T-cell (primary cell): Measurements from ENCODE around the gene CORIN. TPM values are rescaled to one million over a fixed set of nuclear protein-coding genes. Genes with fewer than 3 reads are reported as not detected.

Experiments
- ATAC-seq, 4 experiments: fragments of 200-7000 bp in 3 of 4; fragments of 150-1000 bp in 1 of 4; cut with Tn5 transposase; replicated peaks in 1 of 4; 1 replicate in 3 of 4; 2 replicates in 1 of 4; pipeline ENCODE4 v1.10.0; 2021; ENCODE audit warnings: moderate library complexity in 3 of 4, mild to moderate bottlenecking in 2 of 4, moderate number of reproducible peaks in 1 of 4
- CTCF ChIA-PET, 2 donors: fragments of 300-600 bp; sonication (Branson Sonifier 250); formaldehyde crosslinking; loops; one replicate each; lab custom pipeline; 2022; ENCODE audit warnings: antibody characterized with exemption in 2 of 2; lab: Charles Lee
- POLR2A ChIA-PET, 2 donors: fragments of 300-600 bp; sonication (Branson Sonifier 250); formaldehyde crosslinking; loops; one replicate each; lab custom pipeline; 2022; ENCODE audit warnings: antibody characterized with exemption in 2 of 2; lab: Charles Lee
- DNase-seq, 35 experiments: peaks; one replicate each; pipeline versions ENCODE4 v3.0.0 to v3.0.0-alpha.2; 2013 to 2023
- H3K27ac ChIP-seq: one replicate; pipeline ENCODE4 v1.5.1; 2013; ENCODE audit warnings: low read length
- H3K27me3 ChIP-seq, 2 experiments: replicated peaks in 1 of 2; 1 replicate in 1 of 2; 2 replicates in 1 of 2; pipeline versions ENCODE4 v1.6.1 to v1.7.0; 2013; ENCODE audit warnings: low read length in 1 of 2, mixed read lengths in 1 of 2; ENCODE audit not compliant: control insufficient read depth in 2 of 2, insufficient read depth in 2 of 2; ENCODE audit errors: extremely low read depth in 1 of 2
- H3K36me3 ChIP-seq, 2 donors: 1 replicate in 1 of 2; 2 replicates in 1 of 2; pipeline versions ENCODE4 v1.6.1 to v1.7.0; 2013; ENCODE audit warnings: low read length in 1 of 2; ENCODE audit not compliant: control insufficient read depth in 2 of 2, insufficient read depth in 1 of 2; ENCODE audit errors: extremely low read depth in 1 of 2
- H3K4me1 ChIP-seq, 2 experiments: 1 replicate in 1 of 2; 2 replicates in 1 of 2; pipeline versions ENCODE4 v1.6.1 to v1.7.0; 2013; ENCODE audit warnings: low read length in 2 of 2, mixed read lengths in 1 of 2; ENCODE audit not compliant: insufficient read depth in 2 of 2, control insufficient read depth in 1 of 2; ENCODE audit errors: extremely low read depth in 1 of 2
- H3K4me3 ChIP-seq, 2 donors: 1 replicate in 1 of 2; 2 replicates in 1 of 2; pipeline versions ENCODE4 v1.5.1 to v1.7.0; 2013; ENCODE audit warnings: mild to moderate bottlenecking in 2 of 2, low read length in 1 of 2, moderate library complexity in 1 of 2; ENCODE audit not compliant: control insufficient read depth in 1 of 2; ENCODE audit errors: extremely low read depth in 1 of 2
- H3K9me3 ChIP-seq: 2 replicates; pipeline ENCODE4 v1.7.0; 2013
- H3K27ac Mint-ChIP-seq, 2 donors: one replicate each; pipeline ENCODE4 v1.8.0; 2020 to 2021; ENCODE audit warnings: mild to moderate bottlenecking in 2 of 2, mixed read lengths in 2 of 2
- H3K27me3 Mint-ChIP-seq, 2 donors: one replicate each; pipeline ENCODE4 v1.8.0; 2021 to 2022; ENCODE audit warnings: mixed read lengths in 2 of 2
- H3K36me3 Mint-ChIP-seq: one replicate; pipeline ENCODE4 v1.8.0; 2021; ENCODE audit warnings: mixed read lengths
- H3K4me1 Mint-ChIP-seq, 3 donors: one replicate each; pipeline ENCODE4 v1.8.0; 2020 to 2022; ENCODE audit warnings: mixed read lengths in 3 of 3, mild to moderate bottlenecking in 1 of 3
- H3K4me3 Mint-ChIP-seq, 3 donors: one replicate each; pipeline ENCODE4 v1.8.0; 2020 to 2022; ENCODE audit warnings: mild to moderate bottlenecking in 3 of 3, mixed read lengths in 3 of 3, moderate library complexity in 3 of 3
- H3K9me3 Mint-ChIP-seq, 3 donors: one replicate each; pipeline ENCODE4 v1.8.0; 2020 to 2022; ENCODE audit warnings: mixed read lengths in 3 of 3
- WGBS: methylation state at CpG from one replicate; pipeline ENCODE4 v1.1.5; 2013; ENCODE audit warnings: missing lambda C conversion rate; ENCODE audit not compliant: insufficient coverage; 5-methylcytosine and 5-hydroxymethylcytosine counted together
- total RNA-seq, 35 experiments: library from RNA in 6 of 35; stranded (reverse) in 6 of 35; fragments of 120-200 nt in 1 of 35; gene quantifications; one replicate each; pipeline versions ENCODE4 v1.2.1 to v1.2.4 and lab custom pipeline; 2013 to 2026

The CORIN gene
- total RNA-seq, 5 donors from 2014 or later (not counting 1 experiment from before 2014, with no cell fraction given) = 0.44 to 0.86 (median 0.55) TPM; not detected in 1

- ATAC-seq = no peak
- Mint-ChIP-seq H3K9me3 (peaks cover 0 to under 1% (median 0%) of the 10 kb centered on the region in 3 donors), H3K4me3 (no peak overlapping the region), H3K4me1 (no peaks in the 10 kb centered on the region), H3K27ac (no peak overlapping the region), H3K27me3 (peaks cover 0 to 10% of the 10 kb centered on the region in 2 donors), H3K36me3 (no peaks in the 10 kb centered on the region)
- CTCF ChIA-PET = no interaction called here
- DNase-seq = no peak
- Histone ChIP-seq H3K27me3 (peaks cover 0 to 3% of the 10 kb centered on the region in 2 experiments), H3K4me3 (no peak overlapping the region), H3K27ac (no peak overlapping the region), H3K9me3 (no peaks in the 10 kb centered on the region), H3K36me3 (no peaks in the 10 kb centered on the region), H3K4me1 (no peaks in the 10 kb centered on the region)
- WGBS = 96% methylated on average over 5 of the region's 6 CpGs
- POLR2A ChIA-PET = no interaction called here
These were observed 194.0 kb downstream of the CORIN start for GRCh38 chr4:47643845-47644244.

- Mint-ChIP-seq H3K9me3 (peaks cover 0 to 4% (median 0%) of the 10 kb centered on the region in 3 donors), H3K4me1 (no peaks in the 10 kb centered on the region), H3K27ac (no peak overlapping the region), H3K4me3 (no peak overlapping the region), H3K36me3 (no peaks in the 10 kb centered on the region), H3K27me3 (peaks cover 5 to 14% of the 10 kb centered on the region in 2 donors)
- H3K4me3 ChIP-seq = no peak overlapping the region
- no CpG with 5 or more reads among the region's 7 CpGs for WGBS
- H3K27me3 ChIP-seq = peaks cover 0 to 3% of the 10 kb centered on the region in 2 experiments
- POLR2A ChIA-PET = no interaction called here
- ATAC-seq (no peak), DNase-seq (no peak)
- H3K4me1 ChIP-seq = no peaks in the 10 kb centered on the region
- CTCF ChIA-PET = interaction anchor here in 1 of 2 donors (0.6 kb wide), 1 partner anchor 1378 kb away, joined by 4 read pairs; no protein-coding TSS in a partner anchor
- H3K9me3 ChIP-seq = no peaks in the 10 kb centered on the region
- no peaks in the 10 kb centered on the region for H3K36me3 ChIP-seq
- no peak overlapping the region for H3K27ac ChIP-seq
These were observed 194.7 kb downstream of the CORIN start for GRCh38 chr4:47642985-47643760.

GRCh38 chr4:47642191-47642830 is 195.6 kb downstream of the CORIN start:
- DNase-seq (no peak), ATAC-seq (no peak)
- POLR2A ChIA-PET = no interaction called here
- Histone ChIP-seq H3K4me3 (no peak overlapping the region), H3K27me3 (peaks cover 0 to 9% of the 10 kb centered on the region in 2 experiments), H3K9me3 (no peaks in the 10 kb centered on the region), H3K36me3 (no peaks in the 10 kb centered on the region), H3K4me1 (no peaks in the 10 kb centered on the region), H3K27ac (no peak overlapping the region)
- CTCF ChIA-PET = interaction anchor here in 1 of 2 donors (0.6 kb wide), 2 partner anchors 20 to 1377 kb away, joined by 3 to 4 read pairs; no protein-coding TSS in a partner anchor
- WGBS = no CpG with 5 or more reads among the region's 6 CpGs
- H3K9me3 Mint-ChIP-seq = peaks cover 0 to 4% (median 0%) of the 10 kb centered on the region in 3 donors
- H3K27ac Mint-ChIP-seq = no peak overlapping the region
- no peaks in the 10 kb centered on the region for H3K36me3 Mint-ChIP-seq
- H3K4me1 Mint-ChIP-seq = no peaks in the 10 kb centered on the region
- H3K4me3 Mint-ChIP-seq = no peak overlapping the region
- H3K27me3 Mint-ChIP-seq = peaks cover 7 to 14% of the 10 kb centered on the region in 2 donors

- no peaks in the 10 kb centered on the region for H3K36me3 ChIP-seq
- H3K27me3 Mint-ChIP-seq = peaks cover 11 to 14% of the 10 kb centered on the region in 2 donors
- ATAC-seq (no peak), DNase-seq (no peak)
- no peak overlapping the region for H3K27ac ChIP-seq
- no peaks in the 10 kb centered on the region for H3K4me1 Mint-ChIP-seq
- ChIA-PET CTCF (no interaction called here), POLR2A (no interaction called here)
- peaks cover 0 to 10% of the 10 kb centered on the region in 2 experiments for H3K27me3 ChIP-seq
- no peaks in the 10 kb centered on the region for H3K36me3 Mint-ChIP-seq
- no peak overlapping the region for H3K4me3 Mint-ChIP-seq
- H3K4me1 ChIP-seq = no peaks in the 10 kb centered on the region
- peaks cover 4 to 5% (median 4%) of the 10 kb centered on the region in 3 donors for H3K9me3 Mint-ChIP-seq
- WGBS = no CpG with 5 or more reads among the region's 1 CpG
- H3K27ac Mint-ChIP-seq = no peak overlapping the region
- H3K9me3 ChIP-seq = no peaks in the 10 kb centered on the region
- H3K4me3 ChIP-seq = no peak overlapping the region
These were observed 196.1 kb downstream of the CORIN start for GRCh38 chr4:47641755-47642154.

GRCh38 chr4:47640911-47641310 is 197.0 kb downstream of the CORIN start:
- H3K9me3 ChIP-seq = no peaks in the 10 kb centered on the region
- H3K27ac Mint-ChIP-seq = no peak overlapping the region
- no peak overlapping the region for H3K27ac ChIP-seq
- no peak overlapping the region for H3K4me3 ChIP-seq
- H3K36me3 ChIP-seq = no peaks in the 10 kb centered on the region
- ATAC-seq = no peak
- no peaks in the 10 kb centered on the region for H3K36me3 Mint-ChIP-seq
- peaks cover 4 to 9% (median 8%) of the 10 kb centered on the region in 3 donors for H3K9me3 Mint-ChIP-seq
- H3K4me1 ChIP-seq = no peaks in the 10 kb centered on the region
- peaks cover 0 to 10% of the 10 kb centered on the region in 2 experiments for H3K27me3 ChIP-seq
- no peak for DNase-seq
- H3K4me1 Mint-ChIP-seq = no peaks in the 10 kb centered on the region
- H3K4me3 Mint-ChIP-seq = no peak overlapping the region
- peaks cover 11 to 14% of the 10 kb centered on the region in 2 donors for H3K27me3 Mint-ChIP-seq
- POLR2A ChIA-PET = no interaction called here
- CTCF ChIA-PET = no interaction called here

GRCh38 chr4:47639531-47639930 is 198.3 kb downstream of the CORIN start:
- WGBS = 83% methylated on average over 1 of the region's 3 CpGs
- Mint-ChIP-seq H3K4me3 (no peak overlapping the region), H3K9me3 (peaks cover 4 to 9% (median 8%) of the 10 kb centered on the region in 3 donors), H3K27me3 (peaks cover 15 to 16% of the 10 kb centered on the region in 2 donors), H3K27ac (no peak overlapping the region), H3K4me1 (no peaks in the 10 kb centered on the region), H3K36me3 (no peaks in the 10 kb centered on the region)
- CTCF ChIA-PET = no interaction called here
- Histone ChIP-seq H3K4me1 (no peaks in the 10 kb centered on the region), H3K27ac (no peak overlapping the region), H3K4me3 (no peak overlapping the region), H3K36me3 (no peaks in the 10 kb centered on the region), H3K9me3 (no peaks in the 10 kb centered on the region), H3K27me3 (peaks cover 0 to 10% of the 10 kb centered on the region in 2 experiments)
- ATAC-seq = no peak
- no peak for DNase-seq
- POLR2A ChIA-PET = no interaction called here
